Uterus (tissue), 2 donors: ENCODE data around the gene FAM9C.

Source experiments
- POLR2A ChIP-seq, 2 donors: fragments of 450-650 bp; IDR thresholded peaks; one replicate each; pipeline ENCODE4 v1.6.1; 2016; ENCODE audit warnings: antibody characterized with exemption in 2 of 2, mild to moderate bottlenecking in 1 of 2, moderate library complexity in 1 of 2
- TF ChIP-seq, protein P1 (sequence below), 4 experiments: fragments of 200-600 bp in 2 of 4; fragments of 450-650 bp in 2 of 4; sonication (generic) in 2 of 4; IDR thresholded peaks; one replicate each; pipeline ENCODE4 v1.5.1; 2016 to 2019; ENCODE audit warnings: antibody characterized with exemption in 4 of 4, mild to moderate bottlenecking in 2 of 4, moderate library complexity in 1 of 4

DNA sequence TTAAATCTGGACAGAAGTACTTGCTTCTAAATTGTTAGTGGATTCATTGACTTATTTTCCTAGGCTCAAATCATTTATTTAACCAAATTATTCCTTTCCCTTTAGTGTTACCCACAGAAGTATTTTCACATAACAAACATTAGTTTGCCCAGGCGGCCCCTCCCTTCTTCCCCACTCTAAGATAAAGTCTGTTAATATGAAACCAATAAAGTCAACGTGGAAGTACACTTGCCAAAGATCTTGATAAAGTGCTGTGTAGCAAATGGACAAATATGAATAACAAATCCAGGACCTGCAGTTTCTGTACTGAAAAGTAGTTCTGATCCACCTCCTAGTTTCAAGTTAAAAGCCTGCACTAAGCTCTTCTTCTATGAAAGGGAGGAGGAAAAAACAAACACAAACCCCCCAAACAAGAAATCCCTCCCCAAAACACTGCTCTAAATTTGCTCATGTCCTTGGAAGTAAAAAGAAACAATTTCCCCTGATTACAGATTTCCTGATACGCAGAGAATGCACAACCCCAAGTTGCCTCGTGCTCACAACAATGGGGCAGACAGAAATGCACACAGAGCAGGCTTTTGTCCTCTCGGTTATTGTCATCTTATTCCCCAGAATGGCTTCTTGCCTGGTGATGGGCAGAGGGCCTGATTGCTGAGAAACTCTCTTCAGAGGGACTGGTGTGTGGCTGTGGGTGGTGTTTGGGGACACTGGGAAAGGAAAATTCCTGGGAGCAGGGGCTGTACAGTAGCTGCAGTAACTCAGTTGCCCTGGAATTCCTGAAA, 46.3 kb downstream of the FAM9C start:
- TF ChIP-seq, protein P1, sequence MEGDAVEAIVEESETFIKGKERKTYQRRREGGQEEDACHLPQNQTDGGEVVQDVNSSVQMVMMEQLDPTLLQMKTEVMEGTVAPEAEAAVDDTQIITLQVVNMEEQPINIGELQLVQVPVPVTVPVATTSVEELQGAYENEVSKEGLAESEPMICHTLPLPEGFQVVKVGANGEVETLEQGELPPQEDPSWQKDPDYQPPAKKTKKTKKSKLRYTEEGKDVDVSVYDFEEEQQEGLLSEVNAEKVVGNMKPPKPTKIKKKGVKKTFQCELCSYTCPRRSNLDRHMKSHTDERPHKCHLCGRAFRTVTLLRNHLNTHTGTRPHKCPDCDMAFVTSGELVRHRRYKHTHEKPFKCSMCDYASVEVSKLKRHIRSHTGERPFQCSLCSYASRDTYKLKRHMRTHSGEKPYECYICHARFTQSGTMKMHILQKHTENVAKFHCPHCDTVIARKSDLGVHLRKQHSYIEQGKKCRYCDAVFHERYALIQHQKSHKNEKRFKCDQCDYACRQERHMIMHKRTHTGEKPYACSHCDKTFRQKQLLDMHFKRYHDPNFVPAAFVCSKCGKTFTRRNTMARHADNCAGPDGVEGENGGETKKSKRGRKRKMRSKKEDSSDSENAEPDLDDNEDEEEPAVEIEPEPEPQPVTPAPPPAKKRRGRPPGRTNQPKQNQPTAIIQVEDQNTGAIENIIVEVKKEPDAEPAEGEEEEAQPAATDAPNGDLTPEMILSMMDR (IDR thresholded peaks at IDR 0.05) = no peak
- no peak for TF ChIP-seq POLR2A (IDR thresholded peaks at IDR 0.05)
